HG02610 (cell line): ENCODE data around the gene PCDHB8.
"Not testable (repeated sequence)": the region's sequence is repeated elsewhere in the genome, so short reads cannot be mapped to it uniquely, and the experiment has no call there.

Experiments
- ATAC-seq: cut with Tn5 transposase; IDR thresholded peaks from one replicate; pipeline ENCODE4 v1.9.1; 2021; ENCODE audit warnings: mild to moderate bottlenecking, moderate library complexity; ENCODE audit not compliant: unreplicated experiment

Gene PCDHB8

GRCh38 chr5:141177577-141178191 is at the start of gene PCDHB8:
Gene PCDHB8 (plus strand): TSS chr5:141177790. CDS start chr5:141178035, 245 bp downstream.
- not testable (repeated sequence) for ATAC-seq

GRCh38 chr5:141135030-141135717 is 42.4 kb upstream of the PCDHB8 start, which contains the start of gene PCDHB5:
Gene PCDHB5 (plus strand): TSS chr5:141135206. CDS start chr5:141135435, 229 bp downstream.
- no peak for ATAC-seq

- no peak for ATAC-seq
Measured at GRCh38 chr5:141135718-141136266, 41.8 kb upstream of the PCDHB8 start.

GRCh38 chr5:141137346-141137745 is 40.2 kb upstream of the PCDHB8 start:
- ATAC-seq = not testable (repeated sequence)

GRCh38 chr5:141149812-141150211 is 27.8 kb upstream of the PCDHB8 start, which contains the start of gene PCDHB6:
Gene PCDHB6 (plus strand): TSS chr5:141150057. CDS start chr5:141150258, 201 bp downstream.
- no peak for ATAC-seq

GRCh38 chr5:141150224-141150992 is 27.2 kb upstream of the PCDHB8 start:
- no peak for ATAC-seq

- no peak for ATAC-seq
Measured at GRCh38 chr5:141150993-141151325, 26.6 kb upstream of the PCDHB8 start.

GRCh38 chr5:141151632-141152031 is 26.0 kb upstream of the PCDHB8 start:
- not testable (repeated sequence) for ATAC-seq

GRCh38 chr5:141152096-141152495 is 25.5 kb upstream of the PCDHB8 start:
- not testable (repeated sequence) for ATAC-seq

GRCh38 chr5:141155540-141156374 is 21.8 kb upstream of the PCDHB8 start:
- ATAC-seq = no peak

GRCh38 chr5:141157356-141157755 is 20.2 kb upstream of the PCDHB8 start:
- ATAC-seq = not testable (repeated sequence)

GRCh38 chr5:141157901-141158300 is 19.7 kb upstream of the PCDHB8 start:
- not testable (repeated sequence) for ATAC-seq

GRCh38 chr5:141172381-141173204 is 5.0 kb upstream of the PCDHB8 start, which contains the start of gene PCDHB7:
Gene PCDHB7 (plus strand): TSS chr5:141172644. CDS start chr5:141172836, 192 bp downstream.
- no peak for ATAC-seq

GRCh38 chr5:141174291-141175104 is 3.1 kb upstream of the PCDHB8 start:
- not testable (repeated sequence) for ATAC-seq

GRCh38 chr5:141175933-141176332 is 1.7 kb upstream of the PCDHB8 start:
- ATAC-seq = no peak

- ATAC-seq = not testable (repeated sequence)
Measured at GRCh38 chr5:141179371-141179770, 1.8 kb downstream of the PCDHB8 start.

GRCh38 chr5:141179876-141180275 is 2.3 kb downstream of the PCDHB8 start:
- not testable (repeated sequence) for ATAC-seq

GRCh38 chr5:141180313-141180712 is 2.7 kb downstream of the PCDHB8 start:
- ATAC-seq = no peak
